ENCODE results near the gene SLC39A11. TPM values are rescaled to one million over a fixed set of nuclear protein-coding genes. Genes with fewer than 3 reads are reported as not detected.

SLC39A11 gene
- total and polyA plus RNA-seq, 2 of the 13 experiments (the other 11 are each of a cell fraction or from before 2014, with no cell fraction given) = 17.2 to 31.5 TPM

DNA sequence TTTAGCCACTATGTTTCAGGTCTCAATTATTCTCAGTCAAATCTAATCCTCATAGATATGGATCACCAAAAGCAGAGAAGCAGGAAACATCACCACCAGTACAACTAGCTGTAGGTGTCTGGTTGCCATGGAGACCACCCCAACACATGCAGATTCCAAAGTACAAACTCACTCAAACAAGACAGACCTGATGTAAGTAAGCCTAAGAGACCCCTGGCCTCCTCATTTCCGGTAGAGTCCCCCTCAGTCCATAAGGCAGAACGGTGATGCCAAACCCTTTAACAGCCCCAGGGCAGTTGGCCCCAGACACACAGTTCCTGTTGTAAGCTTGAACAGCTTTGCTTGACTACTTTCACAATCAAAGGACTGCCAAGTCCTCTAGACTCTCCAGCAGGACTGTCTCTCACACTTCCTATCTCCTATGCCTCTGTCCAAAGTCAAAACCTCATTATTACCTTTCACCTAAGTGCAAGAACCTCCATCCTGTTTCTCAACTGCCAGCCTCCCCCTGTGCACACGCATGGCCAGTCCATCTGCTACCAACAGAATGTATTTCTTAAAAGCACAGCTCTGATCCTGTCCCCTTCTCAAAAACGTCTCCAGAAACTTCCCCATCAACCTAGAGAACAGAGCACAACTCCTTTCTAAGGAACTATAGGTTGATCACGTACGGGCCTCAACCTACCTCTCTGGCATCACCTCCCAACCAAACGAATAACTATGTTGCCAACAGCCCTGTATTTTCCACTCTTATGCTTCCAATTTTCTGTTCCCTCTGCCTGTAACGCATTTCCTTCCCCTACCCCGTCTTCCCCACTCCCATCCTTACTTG, 23.9 kb downstream of the SLC39A11 start (continued):
- TF ChIP-seq SYNCRIP (IDR thresholded peaks at IDR 0.05; ENCODE audit: insufficient read depth, low read depth, low read length) (no peak), NR3C1 (CRISPR knock-in tag; IDR thresholded peaks at IDR 0.05) (no peak), ZBTB20 (CRISPR knock-in tag; IDR thresholded peaks at IDR 0.05; ENCODE audit: borderline replicate concordance, low read depth) (no peak), SALL1 (CRISPR knock-in tag; IDR thresholded peaks at IDR 0.05) (peak; percentile 91), REL (CRISPR knock-in tag; conservative IDR thresholded peaks at IDR 0.05) (no peak), HNF4A (CRISPR knock-in tag; IDR thresholded peaks at IDR 0.05) (peak; percentile 93), HDAC6 (IDR thresholded peaks at IDR 0.05; ENCODE audit: low read depth, low read length) (no peak), ZNF740 (CRISPR knock-in tag; IDR thresholded peaks at IDR 0.05) (no peak), HOXA5 (CRISPR knock-in tag; IDR thresholded peaks at IDR 0.05) (no peak), NFKB2 (CRISPR knock-in tag; IDR thresholded peaks at IDR 0.05; ENCODE audit: borderline replicate concordance) (no peak), SAP130 (CRISPR knock-in tag; IDR thresholded peaks at IDR 0.05; ENCODE audit: low read depth) (peak; percentile 68), PHB2 (IDR thresholded peaks at IDR 0.05; ENCODE audit: partially characterized antibody) (no peak), ZNF724P (CRISPR knock-in tag; IDR thresholded peaks at IDR 0.05; ENCODE audit: borderline replicate concordance) (no peak), GMEB2 (CRISPR knock-in tag; IDR thresholded peaks at IDR 0.05; ENCODE audit: low read depth) (no peak), ZNF619 (CRISPR knock-in tag; IDR thresholded peaks at IDR 0.05) (no peak), CREM (IDR thresholded peaks at IDR 0.05) (peak; percentile 50; the same call in 1 of the 2 replicates), CREM (CRISPR knock-in tag; IDR thresholded peaks at IDR 0.05) (no peak), HOXA3 (CRISPR knock-in tag; IDR thresholded peaks at IDR 0.05) (peak; percentile 77; the same call in 1 of the 2 replicates)
- TF ChIP-seq, protein P1, sequence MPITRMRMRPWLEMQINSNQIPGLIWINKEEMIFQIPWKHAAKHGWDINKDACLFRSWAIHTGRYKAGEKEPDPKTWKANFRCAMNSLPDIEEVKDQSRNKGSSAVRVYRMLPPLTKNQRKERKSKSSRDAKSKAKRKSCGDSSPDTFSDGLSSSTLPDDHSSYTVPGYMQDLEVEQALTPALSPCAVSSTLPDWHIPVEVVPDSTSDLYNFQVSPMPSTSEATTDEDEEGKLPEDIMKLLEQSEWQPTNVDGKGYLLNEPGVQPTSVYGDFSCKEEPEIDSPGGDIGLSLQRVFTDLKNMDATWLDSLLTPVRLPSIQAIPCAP (CRISPR knock-in tag; IDR thresholded peaks at IDR 0.05; ENCODE audit: low read depth) = no peak
- TF ChIP-seq, protein P2, sequence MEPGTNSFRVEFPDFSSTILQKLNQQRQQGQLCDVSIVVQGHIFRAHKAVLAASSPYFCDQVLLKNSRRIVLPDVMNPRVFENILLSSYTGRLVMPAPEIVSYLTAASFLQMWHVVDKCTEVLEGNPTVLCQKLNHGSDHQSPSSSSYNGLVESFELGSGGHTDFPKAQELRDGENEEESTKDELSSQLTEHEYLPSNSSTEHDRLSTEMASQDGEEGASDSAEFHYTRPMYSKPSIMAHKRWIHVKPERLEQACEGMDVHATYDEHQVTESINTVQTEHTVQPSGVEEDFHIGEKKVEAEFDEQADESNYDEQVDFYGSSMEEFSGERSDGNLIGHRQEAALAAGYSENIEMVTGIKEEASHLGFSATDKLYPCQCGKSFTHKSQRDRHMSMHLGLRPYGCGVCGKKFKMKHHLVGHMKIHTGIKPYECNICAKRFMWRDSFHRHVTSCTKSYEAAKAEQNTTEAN (CRISPR knock-in tag; conservative IDR thresholded peaks at IDR 0.05) = peak; percentile 83; the same call in 1 of the 2 replicates
- TF ChIP-seq, protein P3, sequence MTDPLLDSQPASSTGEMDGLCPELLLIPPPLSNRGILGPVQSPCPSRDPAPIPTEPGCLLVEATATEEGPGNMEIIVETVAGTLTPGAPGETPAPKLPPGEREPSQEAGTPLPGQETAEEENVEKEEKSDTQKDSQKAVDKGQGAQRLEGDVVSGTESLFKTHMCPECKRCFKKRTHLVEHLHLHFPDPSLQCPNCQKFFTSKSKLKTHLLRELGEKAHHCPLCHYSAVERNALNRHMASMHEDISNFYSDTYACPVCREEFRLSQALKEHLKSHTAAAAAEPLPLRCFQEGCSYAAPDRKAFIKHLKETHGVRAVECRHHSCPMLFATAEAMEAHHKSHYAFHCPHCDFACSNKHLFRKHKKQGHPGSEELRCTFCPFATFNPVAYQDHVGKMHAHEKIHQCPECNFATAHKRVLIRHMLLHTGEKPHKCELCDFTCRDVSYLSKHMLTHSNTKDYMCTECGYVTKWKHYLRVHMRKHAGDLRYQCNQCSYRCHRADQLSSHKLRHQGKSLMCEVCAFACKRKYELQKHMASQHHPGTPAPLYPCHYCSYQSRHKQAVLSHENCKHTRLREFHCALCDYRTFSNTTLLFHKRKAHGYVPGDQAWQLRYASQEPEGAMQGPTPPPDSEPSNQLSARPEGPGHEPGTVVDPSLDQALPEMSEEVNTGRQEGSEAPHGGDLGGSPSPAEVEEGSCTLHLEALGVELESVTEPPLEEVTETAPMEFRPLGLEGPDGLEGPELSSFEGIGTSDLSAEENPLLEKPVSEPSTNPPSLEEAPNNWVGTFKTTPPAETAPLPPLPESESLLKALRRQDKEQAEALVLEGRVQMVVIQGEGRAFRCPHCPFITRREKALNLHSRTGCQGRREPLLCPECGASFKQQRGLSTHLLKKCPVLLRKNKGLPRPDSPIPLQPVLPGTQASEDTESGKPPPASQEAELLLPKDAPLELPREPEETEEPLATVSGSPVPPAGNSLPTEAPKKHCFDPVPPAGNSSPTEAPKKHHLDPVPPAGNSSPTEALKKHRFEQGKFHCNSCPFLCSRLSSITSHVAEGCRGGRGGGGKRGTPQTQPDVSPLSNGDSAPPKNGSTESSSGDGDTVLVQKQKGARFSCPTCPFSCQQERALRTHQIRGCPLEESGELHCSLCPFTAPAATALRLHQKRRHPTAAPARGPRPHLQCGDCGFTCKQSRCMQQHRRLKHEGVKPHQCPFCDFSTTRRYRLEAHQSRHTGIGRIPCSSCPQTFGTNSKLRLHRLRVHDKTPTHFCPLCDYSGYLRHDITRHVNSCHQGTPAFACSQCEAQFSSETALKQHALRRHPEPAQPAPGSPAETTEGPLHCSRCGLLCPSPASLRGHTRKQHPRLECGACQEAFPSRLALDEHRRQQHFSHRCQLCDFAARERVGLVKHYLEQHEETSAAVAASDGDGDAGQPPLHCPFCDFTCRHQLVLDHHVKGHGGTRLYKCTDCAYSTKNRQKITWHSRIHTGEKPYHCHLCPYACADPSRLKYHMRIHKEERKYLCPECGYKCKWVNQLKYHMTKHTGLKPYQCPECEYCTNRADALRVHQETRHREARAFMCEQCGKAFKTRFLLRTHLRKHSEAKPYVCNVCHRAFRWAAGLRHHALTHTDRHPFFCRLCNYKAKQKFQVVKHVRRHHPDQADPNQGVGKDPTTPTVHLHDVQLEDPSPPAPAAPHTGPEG (CRISPR knock-in tag; IDR thresholded peaks at IDR 0.05) = peak; percentile 70; the same call in 1 of the 2 replicates

Data from HepG2 (cell line).